NCI-H2227 (cell line): ENCODE measurements around the gene TMBIM4.

Experiments used
- DNase-seq: peaks from one replicate; lab custom pipeline; 2025; ENCODE audit not compliant: unreplicated experiment; lab: John Stamatoyannopoulos, UW

TMBIM4 gene

GRCh38 chr12:66103016-66103913, 66.5 kb downstream of the TMBIM4 start:
- no peak for DNase-seq

GRCh38 chr12:66092559-66093269, 77.1 kb downstream of the TMBIM4 start:
- DNase-seq: peak; percentile 9

GRCh38 chr12:66090157-66090556, 79.6 kb downstream of the TMBIM4 start:
- DNase-seq: no peak

DNA sequence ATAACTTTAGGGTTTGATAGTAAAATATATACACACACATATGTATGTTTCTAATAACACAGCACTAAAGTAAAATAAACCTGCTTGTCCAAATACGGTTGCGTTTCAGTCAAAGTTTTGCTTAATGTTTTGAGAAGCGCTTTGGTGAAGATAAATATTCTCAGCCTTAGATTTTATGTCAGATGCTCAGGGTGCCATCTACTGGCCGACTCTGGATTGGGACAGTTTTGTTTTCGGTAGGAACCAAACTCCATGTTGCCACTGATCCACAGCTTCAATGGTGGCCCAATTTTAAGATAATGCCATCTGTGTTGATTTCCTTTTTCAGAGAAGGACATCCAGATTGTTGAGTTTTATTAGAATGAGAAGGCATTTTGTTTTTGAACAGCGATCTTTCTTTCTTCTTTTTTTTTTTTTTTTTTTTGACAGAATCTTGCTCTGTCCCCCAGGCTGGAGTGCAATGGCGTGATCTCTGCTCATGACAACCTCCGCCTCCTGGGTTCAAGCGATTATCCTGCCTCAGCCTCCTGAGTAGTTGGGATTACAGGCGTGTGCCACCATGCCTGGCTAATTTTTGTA, 82.3 kb downstream of the TMBIM4 start:
- DNase-seq: peak; percentile 34

GRCh38 chr12:66085998-66086397, 83.8 kb downstream of the TMBIM4 start:
- DNase-seq: no peak
